GM12891 (cell line): ENCODE measurements around the gene STK38L. TPM values are rescaled to one million over a fixed set of nuclear protein-coding genes. Genes with fewer than 3 reads are reported as not detected.
A peak's percentile ranks its signal among the peaks of the same experiment; 100 is the strongest.

ENCODE experiments used
- DNase-seq: peaks from one replicate; pipeline ENCODE4 v3.0.0; 2011; ENCODE audit warnings: low spot score; ENCODE audit not compliant: insufficient read length
- FAIRE-seq: peaks from 2 replicates; lab custom pipeline; 2011; peaks lifted over from hg19 to GRCh38; lab: Jason Lieb, UNC
- PAX5 ChIP-seq: IDR thresholded peaks from 2 replicates; pipeline ENCODE4 v1.6.1; 2011; ENCODE audit warnings: low read length, moderate library complexity, mild to moderate bottlenecking; ENCODE audit not compliant: insufficient read depth, severe bottlenecking
- POLR2A ChIP-seq: IDR thresholded peaks from 2 replicates; pipeline ENCODE4 v1.6.1; 2011; ENCODE audit warnings: low read depth, low read length, control low read depth
- POLR2AphosphoS5 ChIP-seq: IDR thresholded peaks from 2 replicates; pipeline ENCODE4 v1.6.1; 2011; ENCODE audit warnings: low read depth, low read length, control low read depth
- POU2F2 ChIP-seq: IDR thresholded peaks from 2 replicates; pipeline ENCODE4 v1.6.1; 2011; ENCODE audit warnings: low read depth, mild to moderate bottlenecking, control low read depth, low read length, moderate library complexity
- SPI1 ChIP-seq: IDR thresholded peaks from 2 replicates; pipeline ENCODE4 v1.6.1; 2011; ENCODE audit warnings: low read depth, low read length, control low read depth
- TAF1 ChIP-seq: IDR thresholded peaks from 2 replicates; pipeline ENCODE4 v1.6.1; 2011; ENCODE audit warnings: low read depth, low read length, control low read depth
- polyA plus RNA-seq: library from polyadenylated mRNA; unstranded; fragments of >200 nt; gene quantifications from one replicate; pipeline ENCODE4 v1.2.1, GENCODE V29; 2012; ENCODE audit warnings: low read depth, missing spikeins, inconsistent platforms; ENCODE audit not compliant: missing spikeins

The STK38L gene
- polyA plus RNA-seq = 39.9 TPM

DNA sequence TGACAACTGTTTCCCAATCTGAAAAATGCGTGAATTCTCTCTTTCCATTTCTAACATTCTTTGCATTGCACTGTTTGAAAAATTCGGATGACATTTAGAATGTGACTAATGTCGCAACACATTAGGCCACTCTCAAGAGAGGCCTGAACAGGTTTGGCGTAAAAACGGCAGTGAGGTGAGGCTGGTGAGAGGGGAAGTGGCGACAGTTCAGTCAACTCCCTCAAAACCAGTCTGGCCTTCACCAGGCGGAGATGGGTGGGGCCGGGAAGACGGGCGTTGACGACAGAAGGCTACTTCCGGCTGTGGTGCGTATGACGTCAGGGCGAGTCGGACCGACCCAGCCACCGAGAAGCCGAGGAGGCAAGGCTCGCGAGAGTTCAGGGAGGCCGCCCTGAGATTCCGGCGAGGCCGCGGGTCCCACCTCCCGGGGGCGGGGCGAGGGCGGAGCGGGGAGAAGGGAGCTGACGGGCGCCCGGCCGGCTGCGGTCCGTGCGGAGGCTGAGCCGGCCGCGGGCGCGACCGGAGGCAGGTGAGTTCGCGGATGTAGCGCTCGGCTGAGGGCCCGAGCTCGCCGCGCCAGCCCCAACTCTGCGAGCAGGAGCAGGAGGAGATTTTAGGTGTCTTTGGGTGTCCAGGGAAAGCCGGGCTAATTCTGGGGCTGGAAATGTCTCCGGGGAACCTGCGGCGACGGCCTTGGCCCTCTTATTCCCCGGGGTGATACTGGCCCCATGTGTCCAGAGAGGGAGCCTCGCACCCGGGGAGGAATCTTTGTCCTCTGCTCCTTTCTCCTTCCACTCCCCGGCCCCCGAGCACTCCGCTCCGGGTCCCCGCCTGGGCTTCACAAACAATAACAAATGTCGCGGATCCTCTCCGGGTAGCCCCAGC is at the start of gene STK38L:
TSS of gene STK38L (plus strand) at position 483 of the 885 bp plus-strand sequence. CDS start 53,435 bp downstream, outside the sequence.
- FAIRE-seq = peak; percentile 98
- DNase-seq = peak; percentile 70

DNA sequence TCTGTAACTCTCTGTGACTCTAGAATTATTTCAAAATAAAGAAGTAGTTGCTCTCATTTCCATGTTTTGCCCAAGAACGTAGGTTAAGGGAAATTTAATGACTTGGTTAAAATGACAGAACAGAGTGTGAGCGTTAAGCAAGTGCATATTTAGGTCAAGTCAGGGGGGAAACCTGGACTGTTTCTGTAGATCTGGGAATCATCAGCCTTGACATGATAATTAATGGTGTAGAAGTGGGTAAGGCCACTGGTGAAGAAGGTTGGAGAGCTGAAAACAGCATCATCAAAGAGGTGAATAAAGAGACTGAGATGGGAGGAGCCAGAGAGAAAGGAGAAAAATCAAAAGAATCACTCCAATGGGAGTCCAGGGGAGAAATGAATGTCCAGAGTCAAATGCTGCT is 49.4 kb upstream of the STK38L start:
- DNase-seq (no peak), FAIRE-seq (no peak)
- TF ChIP-seq POU2F2 (no peak), TAF1 (no peak), SPI1 (no peak), PAX5 (no peak), POLR2A (no peak), POLR2AphosphoS5 (no peak)

More for the DNA sequence above, at the start of gene STK38L:
- TF ChIP-seq POU2F2 = peak; percentile 34; the same call in 1 of the 2 replicates
- TF ChIP-seq POLR2AphosphoS5 = peak; percentile 86
- no peak for TF ChIP-seq PAX5
- peak; percentile 40 for TF ChIP-seq SPI1
- TF ChIP-seq TAF1 = peak; percentile 82; the same call in 1 of the 2 replicates
- TF ChIP-seq POLR2A = peak; percentile 93

DNA sequence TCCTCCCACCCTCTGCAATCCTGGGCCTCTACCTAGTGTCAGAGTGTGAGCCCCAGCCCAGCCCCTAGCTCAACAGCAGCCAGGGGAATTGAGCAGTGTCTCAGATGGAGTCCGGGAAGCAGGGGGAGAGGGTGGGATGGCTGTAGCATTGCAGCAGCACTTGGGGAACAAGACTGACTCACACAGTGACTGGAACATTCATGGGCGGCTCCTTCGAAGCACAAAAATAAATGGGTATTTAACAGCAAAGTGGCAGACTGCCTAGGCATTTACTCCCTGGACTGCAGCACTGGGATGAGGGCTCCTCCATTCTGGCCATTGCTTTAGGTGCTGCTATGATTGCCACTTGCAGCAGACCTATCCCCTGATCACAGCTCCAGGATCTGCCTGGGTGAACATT is 46.0 kb upstream of the STK38L start:
- no peak for DNase-seq
- TF ChIP-seq TAF1 (no peak), POLR2AphosphoS5 (no peak), SPI1 (no peak), POU2F2 (no peak), PAX5 (no peak), POLR2A (no peak)
- no peak for FAIRE-seq

DNA sequence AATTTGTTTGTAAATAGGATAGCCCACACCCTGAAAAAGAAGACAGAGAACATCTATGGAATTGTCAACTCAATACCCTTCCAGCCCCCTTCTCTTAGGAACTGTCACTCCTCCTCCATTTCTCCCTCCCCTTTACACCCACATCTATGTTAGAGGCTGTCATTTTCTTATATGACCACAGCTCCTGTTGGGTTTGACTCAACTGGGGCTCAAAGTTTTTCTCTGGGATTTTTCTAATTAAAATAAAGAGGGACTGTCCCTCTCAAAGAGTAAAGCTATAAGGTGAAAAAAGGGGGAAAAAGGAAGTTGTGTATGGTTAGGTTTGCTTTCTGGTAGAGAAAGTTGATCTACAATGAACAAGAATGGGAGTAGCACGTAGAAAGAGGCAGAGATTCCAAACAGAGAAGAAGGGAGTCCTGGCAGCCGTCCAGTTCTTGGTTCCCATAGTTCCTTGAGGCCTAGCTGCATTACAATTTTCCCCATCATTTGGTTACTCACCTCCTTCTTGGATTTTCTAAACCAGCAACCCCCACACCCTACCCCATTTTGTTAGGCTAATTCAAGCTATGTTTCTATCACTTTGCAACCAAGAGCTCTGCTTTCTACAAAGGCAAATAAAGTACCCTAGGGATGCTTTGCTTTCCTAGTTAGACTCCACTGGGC is 44.3 kb upstream of the STK38L start:
- no peak for DNase-seq
- TF ChIP-seq POLR2AphosphoS5 (no peak), SPI1 (no peak), TAF1 (no peak), POLR2A (no peak), POU2F2 (no peak), PAX5 (no peak)
- no peak for FAIRE-seq

DNA sequence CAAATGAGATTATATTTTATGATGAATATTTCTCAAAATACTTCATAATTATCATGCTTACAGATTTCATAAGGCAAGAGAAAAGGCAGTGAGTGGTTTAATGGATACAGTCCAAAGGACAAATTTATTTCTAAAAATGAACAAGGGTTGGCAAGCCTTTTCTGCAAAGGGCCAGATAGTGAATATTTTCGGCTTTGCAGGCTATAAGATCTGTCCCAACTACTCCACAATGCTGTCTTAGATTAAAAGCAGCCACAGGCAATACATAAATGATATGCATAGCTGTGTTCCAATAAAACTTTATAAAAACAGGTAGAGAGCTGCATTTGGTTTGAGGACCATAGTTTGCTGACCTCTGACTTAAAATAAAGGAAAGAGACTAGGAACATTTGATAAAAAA is 42.9 kb upstream of the STK38L start:
- no peak for TF ChIP-seq POU2F2
- no peak for TF ChIP-seq POLR2AphosphoS5
- no peak for TF ChIP-seq TAF1
- TF ChIP-seq SPI1 = no peak
- no peak for TF ChIP-seq PAX5
- no peak for TF ChIP-seq POLR2A
- no peak for DNase-seq
- FAIRE-seq = no peak

DNA sequence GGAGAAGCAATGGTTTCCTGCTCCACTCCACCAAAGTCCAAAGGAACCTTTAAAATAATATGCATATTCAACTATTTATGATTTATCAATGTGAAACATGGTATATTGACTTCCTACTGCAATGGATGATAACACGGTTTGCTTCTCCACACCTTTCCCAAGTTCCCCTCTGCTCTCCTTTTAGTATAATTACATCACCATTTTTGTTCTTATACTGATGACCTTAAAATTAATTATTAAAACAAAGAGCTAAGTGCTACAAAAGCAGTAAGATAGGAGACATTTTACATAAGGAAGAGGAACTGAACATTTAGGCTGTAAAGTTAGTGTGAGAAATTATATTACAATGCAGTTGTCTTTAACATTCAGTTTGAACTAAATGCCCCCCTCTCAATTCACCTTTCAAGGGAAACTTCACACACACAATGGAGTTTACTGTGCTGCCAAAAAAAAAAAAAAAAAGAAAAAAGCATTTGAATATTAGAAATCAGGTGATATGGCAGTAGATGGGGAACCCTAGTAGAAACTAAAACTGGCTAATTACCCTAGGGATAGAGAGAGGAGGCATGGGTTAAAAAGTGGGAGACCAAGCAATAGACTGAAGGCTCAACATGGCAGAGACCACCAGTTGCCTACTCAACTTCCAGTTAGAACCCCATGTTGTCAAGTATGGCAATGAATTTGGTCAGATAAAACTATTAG is 37.1 kb upstream of the STK38L start:
- FAIRE-seq (no peak), DNase-seq (no peak)
- TF ChIP-seq POLR2AphosphoS5 (no peak), TAF1 (no peak), PAX5 (no peak), SPI1 (peak; percentile 23)

DNA sequence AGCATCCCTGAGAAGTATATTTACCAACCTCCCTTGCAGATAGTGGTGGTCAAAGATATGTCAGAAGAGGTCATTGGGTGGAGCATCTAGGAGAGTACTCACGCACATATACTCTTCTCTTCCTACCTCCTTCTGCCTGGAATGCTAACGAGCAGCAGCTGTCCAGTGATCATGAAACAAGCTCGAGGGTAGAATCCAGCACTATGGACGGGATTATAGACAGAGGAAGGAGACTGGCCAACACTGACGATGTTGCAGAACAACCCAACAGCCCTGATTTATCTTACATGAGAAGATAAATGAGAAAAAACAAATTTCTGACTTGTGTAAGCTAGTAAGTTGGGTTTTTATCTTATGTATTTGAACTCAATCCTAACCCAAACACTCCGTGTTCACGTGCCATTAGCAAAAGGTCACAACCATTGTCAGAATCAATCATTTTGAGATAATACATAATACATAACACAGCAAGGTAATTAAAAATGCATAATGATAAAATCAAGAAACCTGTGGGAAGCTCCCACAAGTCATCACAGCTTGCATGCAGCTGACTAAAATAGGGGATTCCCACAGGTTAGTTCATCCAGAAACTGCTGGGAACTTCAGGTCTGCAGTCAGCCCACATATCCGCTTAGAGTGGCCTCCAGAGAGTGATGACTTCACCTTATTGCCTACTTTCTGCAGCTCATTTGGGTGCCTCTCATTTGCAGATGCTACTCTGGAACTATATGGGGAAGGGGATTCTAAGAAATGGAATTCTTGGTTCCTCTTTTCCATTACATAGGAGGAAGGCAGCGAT is 36.3 kb upstream of the STK38L start:
- peak; percentile 76 for FAIRE-seq
- DNase-seq = peak; percentile 10
- TF ChIP-seq POU2F2 (peak; percentile 86), POLR2A (no peak), POLR2AphosphoS5 (no peak), PAX5 (peak; percentile 53), TAF1 (no peak), SPI1 (peak; percentile 57)

DNA sequence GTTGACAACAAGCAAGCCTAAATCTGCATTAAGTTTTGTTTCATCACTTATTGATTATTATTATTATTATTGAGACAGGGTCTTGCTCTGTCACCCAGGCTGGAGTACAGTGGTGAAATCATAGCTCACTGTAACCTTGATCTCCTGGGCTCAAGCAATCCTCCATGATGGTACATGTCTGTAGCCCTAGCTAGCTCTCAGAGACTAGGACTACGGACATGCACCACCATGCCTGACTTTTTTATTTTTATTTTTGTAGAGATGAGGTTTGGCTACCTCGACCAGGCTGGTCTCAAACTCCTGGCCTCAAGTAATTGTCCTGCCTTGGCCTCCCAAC is 35.7 kb upstream of the STK38L start:
- TF ChIP-seq SPI1 = no peak
- no peak for TF ChIP-seq TAF1
- TF ChIP-seq PAX5 = no peak
- TF ChIP-seq POLR2AphosphoS5 = no peak
- TF ChIP-seq POU2F2 = no peak
- TF ChIP-seq POLR2A = no peak
- DNase-seq = no peak
- no peak for FAIRE-seq
